Ovary (tissue), 9 donors: ENCODE measurements around the gene LMF1. TPM values are rescaled to one million over a fixed set of nuclear protein-coding genes. Genes with fewer than 3 reads are reported as not detected.

Experiments used
- DNase-seq, 5 donors: peaks; one replicate each; pipeline ENCODE4 v3.0.0-alpha.2; 2019 to 2020
- H3K27ac ChIP-seq, 2 donors: fragments of 200-600 bp; one replicate each; pipeline versions ENCODE4 v1.5.1 to v1.8.0; 2019 to 2022
- H3K27me3 ChIP-seq: fragments of 200-600 bp; one replicate; pipeline ENCODE4 v1.8.0; 2022
- H3K36me3 ChIP-seq: fragments of 200-600 bp; sonication (generic); one replicate; pipeline ENCODE4 v1.5.1; 2019
- H3K4me1 ChIP-seq: one replicate; pipeline ENCODE4 v1.8.1; 2013; ENCODE audit warnings: mild to moderate bottlenecking, moderate library complexity; ENCODE audit not compliant: insufficient read depth
- H3K4me3 ChIP-seq: fragments of 200-600 bp; sonication (generic); one replicate; pipeline ENCODE4 v1.5.1; 2017
- H3K9me3 ChIP-seq, 2 donors: fragments of 200-600 bp in 1 of 2; sonication (generic) in 1 of 2; one replicate each; pipeline versions ENCODE4 v1.5.1 to v1.8.1; 2013 to 2019; ENCODE audit warnings: mild to moderate bottlenecking in 1 of 2, moderate library complexity in 1 of 2
- CTCF ChIP-seq, 3 donors: fragments of 450-650 bp in 2 of 3; fragments of 200-600 bp in 1 of 3; IDR thresholded peaks; one replicate each; pipeline versions ENCODE4 v1.5.1 to v1.8.0; 2016 to 2022; ENCODE audit warnings: antibody characterized with exemption in 3 of 3, mild to moderate bottlenecking in 1 of 3
- EP300 ChIP-seq: sonication (generic); formaldehyde crosslinking; IDR thresholded peaks from one replicate; pipeline ENCODE4 v1.6.1; 2017; ENCODE audit warnings: antibody characterized with exemption
- POLR2A ChIP-seq: fragments of 450-650 bp; IDR thresholded peaks from one replicate; pipeline ENCODE4 v1.6.1; 2017; ENCODE audit warnings: antibody characterized with exemption, mild to moderate bottlenecking, moderate library complexity
- WGBS, 3 donors: extraction: QIAGEN DNeasy Blood & Tissue Kit in 1 of 3; methylation state at CpG; one replicate each; pipeline versions ENCODE4 v1.1.5 to v1.1.7; 2013 to 2017; 5-methylcytosine and 5-hydroxymethylcytosine counted together
- intact Hi-C, 4 donors: fragments of 100-400 bp; cut with DNase I; formaldehyde crosslinking; loops; one replicate each; pipeline versions ENCODE4 v1.11.0 to v1.15.1; 2022 to 2023
- polyA plus RNA-seq, 2 donors: library from polyadenylated mRNA; stranded (reverse); fragments of 200-250 nt in 1 of 2; fragments of 350-450 nt in 1 of 2; fragmentation: Illumina TruSeq in 1 of 2; extraction: RNeasy Lipid Tissue Mini Kit (QIAGEN cat#74804) in 1 of 2; gene quantifications; one replicate each; pipeline ENCODE4 v1.2.3, GENCODE V29; 2013 to 2014
- total RNA-seq, 7 donors: library from RNA; depleted of rRNA in 2 of 7; stranded (reverse); fragments of >200 nt in 2 of 7; fragmentation: NEBNext Ultra II Directional in 3 of 7; extraction: Animal tissue kit (Norgen Biotek cat#: 25700) in 3 of 7; gene quantifications; one replicate each; pipeline versions ENCODE4 v1.1.0 to v1.2.4, GENCODE V29; 2016 to 2023
- donor health status: DM: no; HTN: no; CAD: no; lungs with moderate emphysema.
- donor health status: DM: no; HTN: no; CAD: no.
- donor health status: Bipolar disorder and iron deficiency.
- donor health status: DM: yes; HTN: yes; CAD: no.
- donor health status: DM: no; HTN: no; CAD: no.
- donor health status: DM: yes; HTN: yes; CAD: no.

LMF1 gene
- total and polyA plus RNA-seq, 9 donors = 7.8 to 31.9 (median 23.6) TPM

- no peaks in the 10 kb centered on the region for H3K27me3 ChIP-seq
- no peaks in the 10 kb centered on the region for H3K4me1 ChIP-seq
- H3K4me3 ChIP-seq = no peak overlapping the region
- whole genome bisulfite sequencing, 3 donors = 91 to 97% (median 97%) methylated on average over 4 of the region's 4 CpGs
- H3K36me3 ChIP-seq = no peaks in the 10 kb centered on the region
- DNase-seq = no peak
- no peak overlapping the region for H3K27ac ChIP-seq
- intact Hi-C loops = no loop called here
- TF ChIP-seq POLR2A = no peak
- TF ChIP-seq CTCF (IDR thresholded peaks at IDR 0.05) = no peak
- TF ChIP-seq EP300 = no peak
- H3K9me3 ChIP-seq = no peaks in the 10 kb centered on the region
Observed at GRCh38 chr16:942436-943060, 28.2 kb downstream of the LMF1 start.

DNA sequence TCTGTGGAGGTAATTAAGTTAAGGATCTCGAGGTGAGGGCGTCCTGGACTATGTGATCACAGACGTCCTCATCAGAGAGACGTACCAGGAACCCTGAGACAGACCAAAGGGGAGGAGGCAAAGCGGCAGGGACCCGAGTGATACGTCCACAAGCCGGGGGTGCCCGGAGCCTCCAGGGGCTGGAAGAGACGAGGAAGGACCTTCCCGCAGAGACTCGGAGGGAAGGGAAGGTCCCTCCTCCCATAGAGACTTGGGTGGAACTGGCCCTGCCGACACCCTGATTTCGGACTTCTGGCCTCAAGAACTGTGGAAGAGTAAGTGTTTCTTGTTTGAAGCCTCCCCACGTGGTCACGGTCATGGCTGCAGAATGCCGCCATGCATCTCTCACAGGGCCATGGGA lies 30.8 kb downstream of the LMF1 start:
- H3K27me3 ChIP-seq = no peaks in the 10 kb centered on the region
- no peak overlapping the region for H3K27ac ChIP-seq
- TF ChIP-seq CTCF (IDR thresholded peaks at IDR 0.05) (no peak), EP300 (no peak), POLR2A (no peak)
- WGBS, 3 donors = 93 to 97% (median 95%) methylated on average over 17 of the region's 17 CpGs
- no peaks in the 10 kb centered on the region for H3K36me3 ChIP-seq
- intact Hi-C loops = no loop called here
- no peaks in the 10 kb centered on the region for H3K4me1 ChIP-seq
- DNase-seq = no peak
- H3K4me3 ChIP-seq = no peak overlapping the region
- H3K9me3 ChIP-seq = no peaks in the 10 kb centered on the region

- no peaks in the 10 kb centered on the region for H3K27me3 ChIP-seq
- intact Hi-C loops = no loop called here
- no peak for DNase-seq
- H3K27ac ChIP-seq = no peak overlapping the region
- H3K36me3 ChIP-seq = no peaks in the 10 kb centered on the region
- no peak overlapping the region for H3K4me3 ChIP-seq
- H3K9me3 ChIP-seq = no peaks in the 10 kb centered on the region
- no peak for TF ChIP-seq EP300
- no peak for TF ChIP-seq POLR2A
- TF ChIP-seq CTCF (IDR thresholded peaks at IDR 0.05) = no peak
- H3K4me1 ChIP-seq = no peaks in the 10 kb centered on the region
- 93 to 96% (median 93%) methylated on average over 27 of the region's 27 CpGs for WGBS, 3 donors
Observed at GRCh38 chr16:939311-939710, 31.5 kb downstream of the LMF1 start.

GRCh38 chr16:938752-939151 lies 32.0 kb downstream of the LMF1 start:
- no peak for TF ChIP-seq EP300
- no peak for TF ChIP-seq CTCF (IDR thresholded peaks at IDR 0.05)
- TF ChIP-seq POLR2A = no peak
- H3K36me3 ChIP-seq = no peaks in the 10 kb centered on the region
- no peaks in the 10 kb centered on the region for H3K4me1 ChIP-seq
- no peak overlapping the region for H3K4me3 ChIP-seq
- intact Hi-C loops = no loop called here
- H3K27ac ChIP-seq = no peak overlapping the region
- 76 to 86% (median 82%) methylated on average over 9 of the region's 9 CpGs for WGBS, 3 donors
- no peaks in the 10 kb centered on the region for H3K9me3 ChIP-seq
- no peaks in the 10 kb centered on the region for H3K27me3 ChIP-seq
- DNase-seq = no peak
